ELF-1 (cell line): Measurements from ENCODE around the gene POU2AF1.

Experiments used
- DNase-seq: peaks from one replicate; pipeline ENCODE4 v3.0.0-alpha.2; 2016; ENCODE audit warnings: low read depth, low spot score

Gene POU2AF1, protein sequence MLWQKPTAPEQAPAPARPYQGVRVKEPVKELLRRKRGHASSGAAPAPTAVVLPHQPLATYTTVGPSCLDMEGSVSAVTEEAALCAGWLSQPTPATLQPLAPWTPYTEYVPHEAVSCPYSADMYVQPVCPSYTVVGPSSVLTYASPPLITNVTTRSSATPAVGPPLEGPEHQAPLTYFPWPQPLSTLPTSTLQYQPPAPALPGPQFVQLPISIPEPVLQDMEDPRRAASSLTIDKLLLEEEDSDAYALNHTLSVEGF

DNA sequence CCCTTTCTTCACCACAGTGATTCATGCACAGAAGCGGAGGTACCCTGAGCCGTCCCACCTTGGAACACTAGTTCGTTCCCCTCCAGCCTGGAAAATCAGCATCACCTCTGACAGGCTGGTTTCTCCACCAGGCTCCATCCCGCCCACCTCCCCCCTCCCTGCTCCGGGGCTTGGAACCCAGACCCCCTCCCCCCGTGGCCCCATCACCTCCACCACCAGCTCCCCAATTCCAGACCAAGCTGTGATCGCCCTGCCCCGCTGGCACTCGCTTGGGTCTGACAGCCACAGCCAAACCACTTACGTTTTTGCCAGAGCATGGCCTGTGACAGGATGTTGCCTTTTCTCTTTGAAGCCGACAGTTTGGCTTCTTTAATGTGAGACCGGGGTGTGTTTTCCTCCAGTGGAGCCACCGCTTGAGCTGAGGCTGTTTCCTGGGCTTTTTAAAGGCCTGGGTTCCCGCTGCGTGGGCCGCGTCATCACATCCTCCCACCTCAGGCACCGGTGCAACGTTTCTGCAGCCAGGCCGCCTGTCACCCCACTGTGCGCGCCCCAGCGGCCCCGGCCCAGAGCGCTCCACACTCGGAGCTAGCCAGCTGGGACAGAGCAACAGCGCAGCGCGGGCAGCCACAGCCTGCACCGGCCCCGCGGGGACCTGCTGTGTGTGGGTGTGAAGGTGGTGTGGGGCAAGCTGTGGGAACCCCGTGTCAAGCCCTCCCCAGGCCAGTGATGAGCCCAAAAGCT, at the start of gene POU2AF1:
TSS of gene POU2AF1 (minus strand) at position 415 of the 741 bp plus-strand sequence. CDS start at position 317, 98 bp downstream.
- DNase-seq = no peak

DNA sequence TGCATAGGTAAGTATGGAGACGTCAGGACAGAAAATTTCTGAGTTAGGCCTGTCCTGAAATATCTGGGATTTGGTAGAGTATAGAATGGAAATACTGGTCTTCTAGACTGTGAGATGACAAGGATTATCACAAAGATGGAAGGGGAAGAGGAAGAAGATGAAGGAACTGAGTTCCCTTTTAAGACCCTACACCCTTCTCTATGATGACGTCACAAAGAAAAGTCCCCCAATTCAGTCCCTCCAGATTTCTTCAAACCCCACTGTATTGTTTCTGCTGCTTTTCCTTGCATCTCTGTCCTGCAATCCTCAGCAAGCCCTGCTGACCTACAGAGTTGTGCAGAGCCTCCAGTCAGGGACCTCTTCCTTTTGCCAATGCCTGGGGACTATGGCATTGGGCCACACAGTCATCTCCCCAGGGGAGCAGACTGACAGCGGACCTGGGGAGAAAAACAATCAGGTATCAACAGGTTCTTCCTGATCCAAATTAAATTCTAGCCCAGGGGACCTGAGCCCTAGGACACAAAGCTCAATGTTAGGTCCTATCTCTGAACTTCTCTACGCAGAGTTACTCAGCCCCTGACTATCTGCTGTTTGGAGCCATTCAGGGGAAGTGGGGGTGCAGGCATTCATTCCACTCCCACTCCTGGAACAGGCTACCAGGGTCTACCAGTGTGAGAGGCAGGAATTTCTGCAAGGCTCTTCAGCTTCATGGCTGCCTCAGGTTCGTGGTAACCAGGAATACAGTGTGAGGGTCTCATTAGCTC, 49.2 kb upstream of the POU2AF1 start:
- no peak for DNase-seq

DNA sequence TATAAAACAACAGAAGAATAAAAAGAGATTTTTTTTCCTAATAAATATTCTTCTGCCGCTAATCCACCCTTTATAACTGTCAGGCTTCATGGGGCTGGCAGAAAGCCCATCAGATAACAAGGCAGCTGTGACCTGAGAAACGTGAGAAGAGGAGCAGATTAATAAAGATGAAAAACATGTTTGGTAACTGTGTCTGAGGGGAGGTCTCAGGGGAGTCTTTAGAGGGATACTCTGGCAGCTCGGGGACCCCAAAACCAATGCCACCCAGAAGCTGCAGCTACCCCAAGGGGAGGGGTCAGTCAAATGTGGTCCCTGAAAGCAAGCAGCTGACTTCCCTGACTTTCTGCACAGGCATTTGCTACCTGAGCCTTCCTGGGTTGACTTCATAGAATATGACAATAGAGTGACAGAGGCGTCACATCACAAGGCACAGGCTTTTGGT, 48.4 kb upstream of the POU2AF1 start:
- no peak for DNase-seq

DNA sequence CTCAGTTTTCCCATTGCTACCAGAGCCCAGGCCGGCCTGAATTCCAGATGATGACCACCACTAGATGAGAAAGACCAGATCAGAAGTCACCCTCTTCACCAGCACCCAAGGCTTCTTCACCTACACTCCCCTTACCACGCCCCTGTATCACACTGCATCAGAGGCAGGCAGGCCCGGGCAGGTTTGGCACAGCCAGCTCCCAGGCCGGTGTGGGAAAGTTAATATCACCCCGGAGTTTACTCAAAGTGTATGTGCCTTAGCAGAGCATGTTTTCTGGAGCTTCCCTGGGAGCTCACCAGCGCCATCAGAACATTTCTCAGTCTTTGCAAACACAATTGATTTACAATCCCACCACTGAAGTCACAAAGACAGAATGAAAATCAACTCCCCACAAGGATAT, 47.5 kb upstream of the POU2AF1 start:
- DNase-seq = no peak

DNA sequence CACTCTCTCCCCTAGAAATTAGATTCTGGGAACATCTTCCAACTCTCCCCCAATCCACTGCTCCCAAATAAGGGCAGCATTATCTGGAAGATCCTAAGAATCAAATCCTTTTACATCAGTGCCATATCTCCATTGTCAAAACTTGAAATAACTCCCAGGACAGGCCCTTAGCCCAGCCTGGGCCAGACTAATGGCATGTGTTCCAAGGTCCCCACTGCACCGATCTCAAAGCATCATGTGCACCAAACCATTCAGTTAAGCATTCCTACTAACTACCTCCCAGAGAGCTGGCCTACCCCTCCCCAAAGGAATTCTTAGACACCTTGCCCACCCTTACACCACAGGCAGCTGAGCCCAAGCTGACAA, 44.2 kb upstream of the POU2AF1 start:
- no peak for DNase-seq

DNA sequence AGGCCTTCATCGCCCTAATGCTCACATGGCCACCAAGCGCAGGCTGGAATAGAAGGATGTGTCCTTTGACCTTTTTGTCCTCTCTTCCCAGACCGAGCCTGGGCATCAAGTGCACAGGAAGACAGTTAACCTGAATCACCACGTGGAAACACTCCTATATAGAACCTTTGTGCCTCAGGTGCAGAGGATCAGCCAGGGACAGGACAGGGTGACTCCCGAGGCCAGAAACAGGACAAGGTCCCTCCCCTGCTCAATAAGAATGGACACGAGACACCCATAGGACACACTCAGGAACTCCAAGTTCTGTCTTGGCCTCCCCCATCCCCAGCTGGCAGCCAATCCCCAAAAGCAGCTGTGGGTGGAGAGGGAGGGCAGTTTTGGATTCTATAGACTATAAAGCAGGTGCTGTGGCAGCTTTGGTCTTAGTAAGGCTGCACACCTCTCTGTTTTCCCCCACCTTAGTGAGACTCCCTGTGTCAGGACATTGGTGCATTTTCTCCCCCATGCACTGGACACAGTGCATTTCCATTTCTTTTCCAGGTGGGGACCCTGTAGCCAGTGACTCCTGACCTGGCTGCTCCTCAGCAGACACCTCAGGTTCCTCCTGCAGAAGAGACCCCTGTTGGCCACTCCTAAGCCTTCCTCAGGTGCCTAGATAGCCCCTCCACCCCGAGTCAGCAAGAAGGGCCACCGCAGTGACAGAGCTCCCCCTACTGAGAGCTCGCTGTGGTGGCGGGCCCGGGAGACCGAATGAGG, 43.6 kb upstream of the POU2AF1 start:
- peak; percentile 86 for DNase-seq

DNA sequence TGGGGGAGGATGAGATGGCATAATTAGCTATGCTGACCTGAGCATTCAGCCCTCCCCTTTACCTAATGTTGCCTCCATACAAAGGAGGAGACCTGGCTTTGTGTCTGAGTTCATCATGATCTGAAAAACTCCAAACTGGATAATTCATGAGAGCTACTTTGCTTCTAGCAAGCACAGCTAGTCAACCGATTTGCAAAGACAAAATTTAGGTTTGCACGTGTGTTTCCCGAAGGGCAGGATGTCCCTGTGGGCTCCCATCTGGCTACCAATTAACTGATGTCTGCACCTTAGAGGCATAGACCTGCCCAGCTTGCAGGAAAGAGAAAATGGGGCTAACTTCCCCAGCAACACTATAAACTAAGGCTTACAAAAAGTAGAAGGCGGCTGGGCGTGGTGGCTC, 42.2 kb upstream of the POU2AF1 start:
- no peak for DNase-seq

DNA sequence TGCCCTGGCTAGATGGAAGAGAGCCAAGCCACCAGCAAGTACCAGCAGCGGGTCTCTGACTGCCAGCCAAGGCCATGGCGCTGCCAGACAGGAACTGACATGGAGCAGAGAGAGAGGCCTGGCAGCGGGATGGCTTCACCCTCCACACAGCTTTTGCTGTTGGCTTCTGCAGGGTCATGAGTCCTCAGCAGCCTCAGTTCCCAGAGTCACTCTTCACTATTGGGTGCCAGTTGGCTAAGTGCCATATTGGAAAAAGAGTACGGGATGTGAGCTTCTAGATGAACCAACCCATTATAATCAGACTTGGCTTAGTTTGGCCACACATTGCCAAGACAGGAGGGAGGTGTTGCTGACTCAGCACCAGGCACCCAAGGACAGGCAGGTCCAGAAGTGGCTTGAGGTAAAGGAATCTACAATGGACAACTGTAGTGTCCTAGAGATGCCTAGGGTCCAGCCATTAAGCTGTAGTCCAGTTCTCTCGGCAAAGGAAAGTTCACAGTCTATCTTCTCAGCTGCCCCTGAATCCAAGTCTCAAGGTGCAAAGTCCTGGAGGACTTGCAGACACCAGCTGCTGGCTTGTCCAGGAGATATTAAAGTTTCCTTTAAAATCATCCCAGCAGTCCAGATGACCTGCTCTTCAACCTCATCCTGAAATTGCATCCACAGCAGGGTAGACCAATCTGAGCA, 40.7 kb upstream of the POU2AF1 start:
- DNase-seq = no peak

DNA sequence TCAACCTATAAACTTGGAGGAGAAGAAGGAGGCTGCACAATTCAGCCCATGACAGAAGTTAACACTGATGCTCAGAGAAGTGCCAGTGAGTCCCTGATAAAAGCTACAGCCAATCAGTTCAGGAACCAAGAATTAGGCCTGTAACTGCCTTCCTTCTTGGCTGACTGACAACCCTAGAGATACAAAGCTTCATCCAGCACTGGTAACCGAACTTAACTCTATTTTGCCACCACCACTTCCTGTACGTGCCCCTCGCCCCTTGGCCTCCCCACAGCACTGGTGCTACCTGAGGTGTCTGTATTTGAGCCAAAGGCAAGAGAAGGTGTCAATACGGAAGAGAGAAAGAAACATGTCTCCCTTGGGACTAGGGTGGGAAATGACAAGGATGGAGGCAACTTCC, 40.1 kb upstream of the POU2AF1 start:
- no peak for DNase-seq

DNA sequence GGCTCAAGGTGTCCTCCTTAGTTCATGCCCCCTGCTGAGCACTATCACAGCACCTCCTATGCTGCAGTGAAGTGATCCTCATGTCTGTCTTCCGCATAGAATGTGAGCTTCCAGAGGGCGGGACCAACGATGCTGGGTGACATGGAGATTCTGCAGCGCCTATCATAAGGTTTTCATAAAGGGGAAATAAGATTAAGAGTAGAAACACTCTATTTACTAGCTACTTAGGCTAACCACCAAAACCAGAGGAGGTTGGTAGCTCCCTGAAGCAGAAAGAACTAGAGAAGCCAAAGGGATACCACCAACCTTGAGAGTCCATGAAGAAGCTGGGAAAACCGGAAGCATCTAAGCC, 39.3 kb upstream of the POU2AF1 start:
- DNase-seq = no peak

DNA sequence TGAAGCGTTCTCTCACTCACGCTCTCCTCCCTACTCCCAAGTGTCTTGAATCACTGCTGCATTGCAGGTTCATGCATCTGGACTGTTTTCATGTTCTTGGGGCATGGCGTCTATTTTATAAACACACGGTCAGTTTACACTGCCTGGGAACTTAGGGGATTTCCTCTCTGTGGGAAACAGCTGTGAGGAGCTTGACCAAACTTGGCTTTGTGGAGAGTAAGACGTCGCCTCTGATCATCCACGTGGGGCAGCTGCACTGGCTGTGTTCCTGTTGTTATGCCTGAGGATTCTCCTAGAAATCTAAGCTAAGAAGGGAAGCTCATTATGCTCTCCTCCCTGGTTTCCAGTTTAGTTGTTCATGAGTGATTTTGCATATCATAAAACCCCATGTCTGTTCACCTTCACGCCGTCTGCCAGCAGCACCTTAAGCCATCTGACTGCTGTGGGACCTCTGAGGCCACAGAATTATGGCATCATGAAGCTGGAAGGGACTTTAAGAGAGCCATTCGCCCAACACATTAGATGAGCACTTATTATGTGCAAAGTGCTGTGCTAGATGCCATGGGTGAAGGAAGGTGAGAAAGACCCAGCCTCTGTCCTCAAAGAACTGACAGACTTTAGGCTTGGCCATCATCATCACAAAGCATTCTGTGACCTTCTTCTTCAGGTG, 38.8 kb upstream of the POU2AF1 start:
- no peak for DNase-seq

DNA sequence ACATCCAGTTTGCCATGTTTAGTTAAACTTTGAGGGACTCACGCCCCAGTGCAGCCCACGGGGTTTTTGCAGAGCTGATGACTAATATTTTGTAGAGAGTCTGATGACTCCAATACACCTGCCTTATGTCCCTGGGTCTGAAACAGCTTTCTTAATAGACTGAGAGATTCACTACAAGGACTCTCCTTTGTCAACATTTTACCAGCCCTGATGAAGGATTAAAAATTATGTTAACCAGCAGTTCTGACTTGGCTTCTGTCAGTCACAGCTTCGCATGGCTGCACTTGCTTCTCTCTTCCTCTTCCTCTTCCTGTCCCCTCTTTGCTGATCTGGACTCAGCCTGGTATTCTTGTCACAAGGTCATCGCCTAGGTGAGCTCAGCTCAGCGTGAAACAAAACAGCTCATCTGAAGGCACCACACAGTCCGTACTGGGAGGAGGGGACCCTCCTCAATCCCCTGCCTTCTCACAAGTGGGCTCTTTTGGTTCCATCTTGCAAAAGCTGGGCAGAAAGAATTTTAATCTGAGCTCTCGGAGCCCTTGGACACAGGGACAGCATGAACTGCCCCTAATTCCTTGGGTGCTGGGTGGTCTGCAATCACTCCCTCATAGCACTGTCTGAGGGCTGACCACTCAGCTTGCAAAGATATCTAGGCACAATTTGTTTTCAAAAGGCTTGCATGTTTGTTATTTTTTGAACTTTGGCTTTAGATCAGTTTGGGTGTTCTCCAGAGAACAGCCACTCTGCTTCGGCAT, 38.1 kb upstream of the POU2AF1 start:
- DNase-seq = no peak

DNA sequence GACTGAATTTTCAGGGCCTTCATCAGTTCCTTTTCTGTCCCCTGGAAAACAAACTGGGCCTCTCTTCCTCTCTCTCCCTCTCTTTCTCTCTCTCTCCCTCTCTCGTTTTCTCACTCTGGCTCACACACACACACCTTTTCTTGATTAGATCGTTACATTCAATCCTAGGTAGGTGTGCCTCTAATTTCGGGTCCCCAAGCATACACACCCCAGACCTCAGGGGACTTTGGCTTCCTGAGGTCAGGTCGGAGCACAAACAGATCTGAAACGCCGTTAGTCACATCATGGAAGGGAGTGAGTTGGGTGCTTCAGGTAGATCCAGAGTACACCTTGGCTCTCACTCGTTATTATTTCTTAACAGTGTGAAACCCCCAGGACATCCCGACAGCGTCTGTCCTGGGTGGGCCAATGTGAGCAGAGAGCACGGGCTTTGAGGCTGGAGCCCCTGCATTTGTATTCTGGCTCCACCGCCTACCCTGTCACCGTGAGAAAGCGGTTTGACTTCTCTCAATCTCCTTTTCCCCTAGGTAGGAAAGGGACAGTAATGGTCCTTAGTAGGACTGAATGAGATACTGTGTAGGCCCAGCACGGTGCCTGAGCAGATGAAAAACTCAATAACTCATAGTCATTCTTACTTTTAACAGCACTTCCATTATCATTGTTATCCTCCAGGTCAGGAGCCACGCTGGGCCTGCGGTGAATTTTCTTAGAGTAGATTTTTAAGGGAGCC, 37.3 kb upstream of the POU2AF1 start:
- DNase-seq = no peak

DNA sequence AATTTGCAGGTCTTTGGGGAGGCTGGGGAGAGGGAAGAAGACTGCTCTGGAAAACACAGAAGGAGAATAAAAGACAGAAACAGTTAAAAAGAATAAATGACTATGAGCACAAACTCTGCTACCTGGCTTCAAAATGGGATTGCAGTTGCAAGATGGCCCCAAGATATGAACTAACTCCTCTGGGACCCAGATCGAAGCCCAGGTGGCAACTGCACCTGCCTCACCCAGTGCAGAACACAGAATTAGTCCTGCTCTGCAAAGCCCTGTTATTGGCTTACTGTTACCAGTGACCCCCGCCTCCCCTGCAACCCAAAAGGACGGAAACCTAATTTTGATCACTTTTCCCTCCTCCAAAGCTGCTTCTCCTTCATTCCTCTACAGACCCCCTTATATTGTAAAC, 35.9 kb upstream of the POU2AF1 start:
- no peak for DNase-seq

DNA sequence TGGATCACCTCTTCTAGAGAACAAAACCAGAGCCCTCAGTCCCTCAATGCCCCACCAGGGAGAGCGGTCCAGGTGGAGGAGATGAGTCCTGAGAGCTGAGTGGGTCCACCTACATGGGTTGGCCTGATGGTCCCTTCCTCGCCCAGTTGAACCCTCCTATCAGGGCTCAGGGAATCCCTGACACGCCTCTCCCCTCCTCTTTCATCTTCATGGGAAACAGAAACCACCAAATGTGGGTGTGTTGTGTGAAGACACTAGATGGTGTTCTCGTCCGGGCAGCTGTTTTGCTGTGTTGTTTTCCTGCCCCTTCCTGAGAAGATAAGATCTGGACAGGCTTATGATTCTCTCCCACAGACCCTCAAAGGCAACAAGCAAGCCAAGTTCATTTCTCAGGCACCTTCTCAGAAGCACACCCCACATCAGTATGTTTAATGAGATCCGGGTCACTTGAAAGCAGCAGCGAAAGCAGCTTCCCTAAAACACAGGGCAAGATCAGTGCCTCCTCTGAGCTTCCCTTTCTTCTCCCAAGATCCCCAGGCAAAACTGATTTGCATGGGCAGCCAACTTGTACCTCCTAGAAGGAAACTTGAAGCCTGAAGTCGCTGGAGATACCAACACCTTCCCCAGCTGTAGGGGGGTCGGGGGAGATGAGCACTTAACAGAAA, 35.3 kb upstream of the POU2AF1 start:
- no peak for DNase-seq

DNA sequence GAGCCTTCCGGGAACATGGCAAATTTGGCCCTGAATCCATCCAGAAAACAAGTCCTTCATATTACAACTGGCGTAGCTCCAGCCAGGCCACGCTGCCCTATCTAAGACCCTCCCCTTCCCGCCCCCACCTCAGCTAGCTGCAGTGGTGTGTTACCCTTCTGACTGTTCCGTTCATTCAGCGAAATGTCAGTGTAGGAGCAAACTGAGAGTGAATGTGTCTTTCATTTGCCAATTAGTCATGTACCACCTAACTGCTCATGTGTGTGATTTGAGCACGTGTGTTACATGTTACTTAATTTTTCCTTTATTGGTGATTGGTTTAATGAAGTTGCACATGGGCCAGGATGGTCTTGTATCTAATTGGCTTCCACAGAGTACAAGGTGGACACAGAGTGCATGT, 34.8 kb upstream of the POU2AF1 start:
- no peak for DNase-seq

DNA sequence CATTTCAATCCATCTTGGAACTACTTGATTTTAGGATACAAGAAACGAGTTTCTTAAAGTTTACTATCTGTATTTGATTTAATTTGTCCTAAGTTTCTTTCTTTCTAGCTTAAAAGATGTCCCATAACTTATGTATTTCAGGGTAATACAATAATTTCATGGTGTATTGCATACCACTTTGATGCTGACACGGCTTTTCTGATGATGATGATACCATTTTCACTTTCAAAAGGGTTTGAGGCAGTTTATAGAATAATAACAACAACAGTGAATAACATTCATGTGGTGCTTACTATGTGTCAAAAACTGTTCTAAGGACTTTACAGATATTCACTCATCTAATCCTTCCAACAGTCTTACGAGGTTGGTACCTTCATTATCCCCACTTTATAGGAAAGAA, 33.2 kb upstream of the POU2AF1 start:
- DNase-seq = no peak

DNA sequence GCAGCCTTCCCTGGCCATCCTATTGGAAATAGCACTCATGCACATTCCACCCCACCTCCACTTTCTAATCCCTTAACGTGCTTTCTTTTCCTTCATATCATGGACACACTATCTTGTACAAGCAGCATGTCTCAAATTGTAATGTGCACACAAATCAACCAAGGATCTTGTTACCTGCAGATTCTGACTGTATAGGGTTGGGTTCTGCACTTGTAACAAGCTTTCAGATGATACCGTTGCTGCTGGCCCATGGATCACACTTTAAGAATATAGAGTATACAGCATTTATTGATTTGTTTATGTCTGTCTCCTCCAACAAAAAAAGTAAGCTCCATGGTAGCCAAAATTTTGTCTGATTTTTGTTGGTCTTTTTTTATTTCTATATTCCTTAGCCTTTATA, 32.4 kb upstream of the POU2AF1 start:
- DNase-seq = no peak

DNA sequence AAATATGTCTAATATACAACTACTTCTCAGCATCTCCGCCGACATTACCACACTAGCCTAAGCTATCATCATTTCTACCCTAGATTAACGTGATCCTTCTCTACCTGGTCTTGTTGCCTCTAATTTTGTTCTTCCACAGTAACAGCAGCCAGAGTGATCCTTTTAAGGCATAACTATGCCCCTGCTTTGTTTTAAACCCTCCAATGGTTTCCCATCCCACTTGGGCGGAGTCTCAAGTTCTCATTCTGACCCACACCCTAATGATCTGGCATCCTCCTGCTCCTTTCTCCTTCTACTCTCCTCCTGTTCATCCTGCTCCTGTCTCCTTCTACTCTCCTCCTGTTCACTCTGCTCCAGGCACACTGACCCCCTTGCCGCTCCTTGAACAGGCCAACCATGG, 31.9 kb upstream of the POU2AF1 start:
- no peak for DNase-seq
